ENCODE measurements around the gene CFP. TPM values are rescaled to one million over a fixed set of nuclear protein-coding genes. Genes with fewer than 3 reads are reported as not detected.
A peak's percentile ranks its signal among the peaks of the same experiment; 100 is the strongest.

CFP gene
- total RNA-seq, 1 donor from 2014 or later, result 24.8 TPM

GRCh38 chrX:47662144-47662657, 32.5 kb upstream of the CFP start:
- Histone ChIP-seq H3K36me3 (peaks cover 3% of the 10 kb centered on the region), H3K27ac (no peak overlapping the region), H3K4me1 (peaks cover 10% of the 10 kb centered on the region), H3K4me3 (no peak overlapping the region), H3K27me3 (ENCODE audit: low read depth) (no peaks in the 10 kb centered on the region), H3K9me3 (no peaks in the 10 kb centered on the region)
- DNase-seq (no peak), ATAC-seq (no peak)
- no peak for TF ChIP-seq CTCF (IDR thresholded peaks at IDR 0.05)
- intact Hi-C loops (cut with DNase I), result no loop called here

GRCh38 chrX:47661539-47661938, 31.8 kb upstream of the CFP start:
- Histone ChIP-seq H3K9me3 (no peaks in the 10 kb centered on the region), H3K4me3 (no peak overlapping the region), H3K4me1 (peaks cover 10% of the 10 kb centered on the region), H3K27ac (no peak overlapping the region), H3K27me3 (ENCODE audit: low read depth) (no peaks in the 10 kb centered on the region), H3K36me3 (peaks cover 10% of the 10 kb centered on the region)
- ATAC-seq, result no peak
- no peak for TF ChIP-seq CTCF (IDR thresholded peaks at IDR 0.05)
- DNase-seq, result no peak
- intact Hi-C loops (cut with DNase I), result no loop called here

- no peak for ATAC-seq
- intact Hi-C loops (cut with DNase I), result no loop called here
- Histone ChIP-seq H3K4me1 (peaks cover 10% of the 10 kb centered on the region), H3K9me3 (no peaks in the 10 kb centered on the region), H3K27ac (peak overlapping the region; percentile 98), H3K27me3 (ENCODE audit: low read depth) (no peaks in the 10 kb centered on the region), H3K4me3 (peak overlapping the region; percentile 65), H3K36me3 (peaks cover 28% of the 10 kb centered on the region)
- no peak for TF ChIP-seq CTCF (IDR thresholded peaks at IDR 0.05)
- no peak for DNase-seq
Observed at GRCh38 chrX:47659421-47659726, 29.6 kb upstream of the CFP start.

- intact Hi-C loops (cut with DNase I), result no loop called here
- no peak for TF ChIP-seq CTCF (IDR thresholded peaks at IDR 0.05)
- peaks cover 10% of the 10 kb centered on the region for H3K4me1 ChIP-seq
Observed at GRCh38 chrX:47658684-47659420, 29.1 kb upstream of the CFP start, which contains the start of gene UXT. TSS of gene UXT (minus strand) at chrX:47659180. CDS start at chrX:47658927, 253 bp downstream.

GRCh38 chrX:47658301-47658683, 28.6 kb upstream of the CFP start:
- Histone ChIP-seq H3K36me3 (peaks cover 30% of the 10 kb centered on the region), H3K4me3 (peak overlapping the region; percentile 65), H3K9me3 (no peaks in the 10 kb centered on the region), H3K27me3 (ENCODE audit: low read depth) (no peaks in the 10 kb centered on the region), H3K4me1 (peaks cover 10% of the 10 kb centered on the region), H3K27ac (peak overlapping the region; percentile 98)
- ATAC-seq (no peak), DNase-seq (no peak)
- intact Hi-C loops (cut with DNase I), result no loop called here
- TF ChIP-seq CTCF (IDR thresholded peaks at IDR 0.05), result no peak

More at GRCh38 chrX:47658684-47659420, 29.1 kb upstream of the CFP start, which contains the start of gene UXT:
- H3K27ac ChIP-seq, result peak within 1 kb of the TSS; percentile 98
- peaks cover 28% of the 10 kb centered on the region for H3K36me3 ChIP-seq
- H3K4me3 ChIP-seq, result peak within 1 kb of the TSS; percentile 65
- no peaks in the 10 kb centered on the region for H3K9me3 ChIP-seq
- no peaks in the 10 kb centered on the region for H3K27me3 ChIP-seq (ENCODE audit: low read depth)
- ATAC-seq, result peak; percentile 95 to 98
- DNase-seq, result peak; percentile 94

Data from lower lobe of right lung (tissue), 2 donors.